Ishikawa (cell line): ENCODE data around the gene RTN4RL2.

Experiments
- CEBPB ChIP-seq: IDR thresholded peaks from 2 replicates; pipeline ENCODE4 v1.6.1; 2012
- CREB1 ChIP-seq: IDR thresholded peaks from 2 replicates; pipeline ENCODE4 v1.6.1; 2012; ENCODE audit warnings: low read depth
- EGR1 ChIP-seq: IDR thresholded peaks from 2 replicates; pipeline ENCODE4 v1.6.1; 2012
- EP300 ChIP-seq: IDR thresholded peaks from 2 replicates; pipeline ENCODE4 v1.6.1; 2012; ENCODE audit warnings: borderline replicate concordance
- FOXM1 ChIP-seq: IDR thresholded peaks from 2 replicates; pipeline ENCODE4 v1.6.1; 2012; ENCODE audit warnings: low read depth, borderline replicate concordance
- NFIC ChIP-seq: IDR thresholded peaks from 2 replicates; pipeline ENCODE4 v1.6.1; 2012
- RAD21 ChIP-seq: IDR thresholded peaks from 2 replicates; pipeline ENCODE4 v1.6.1; 2012; ENCODE audit warnings: low read depth
- TAF1 ChIP-seq: IDR thresholded peaks from 2 replicates; pipeline ENCODE4 v1.6.1; 2012; ENCODE audit warnings: low read depth, mild to moderate bottlenecking
- TCF12 ChIP-seq: IDR thresholded peaks from 2 replicates; pipeline ENCODE4 v1.6.1; 2012; ENCODE audit warnings: low read depth
- TEAD4 ChIP-seq: IDR thresholded peaks from 2 replicates; pipeline ENCODE4 v1.6.1; 2012
- YY1 ChIP-seq: IDR thresholded peaks from 2 replicates; pipeline ENCODE4 v1.6.1; 2012; ENCODE audit warnings: low read depth
- ZBTB7A ChIP-seq: IDR thresholded peaks from 2 replicates; pipeline ENCODE4 v1.6.1; 2012; ENCODE audit warnings: low read depth
- TF ChIP-seq, protein P1 (sequence below): IDR thresholded peaks from 2 replicates; pipeline ENCODE4 v1.6.1; 2012
- TF ChIP-seq, protein P2 (sequence below): IDR thresholded peaks from 2 replicates; pipeline ENCODE4 v1.6.1; 2012; ENCODE audit warnings: low read depth, mild to moderate bottlenecking
- TF ChIP-seq, protein P3 (sequence below): IDR thresholded peaks from 2 replicates; pipeline ENCODE4 v1.6.1; 2012

The RTN4RL2 gene

DNA sequence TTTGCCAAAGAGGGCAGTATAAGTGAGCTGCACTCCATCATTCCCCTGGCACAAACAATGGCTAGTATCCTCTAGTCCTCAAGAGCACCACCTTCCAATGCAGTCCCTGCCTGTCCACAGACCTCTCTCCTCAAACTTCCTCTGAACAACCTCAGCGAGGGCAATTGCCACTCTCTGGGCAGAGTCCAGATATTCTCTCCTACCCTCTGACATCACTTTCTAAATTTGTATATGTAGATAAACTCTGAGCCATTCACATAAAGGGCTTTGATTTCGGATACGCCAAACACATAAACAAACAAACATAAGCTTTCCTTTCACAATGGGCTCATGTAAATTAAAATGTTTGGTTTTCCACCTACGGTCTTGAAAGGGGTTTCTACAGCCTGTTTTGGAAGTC is 30.4 kb upstream of the RTN4RL2 start:
- TF ChIP-seq TEAD4 (no peak), EP300 (no peak), YY1 (no peak), EGR1 (no peak), CEBPB (no peak), NFIC (no peak), FOXM1 (no peak), TCF12 (no peak), CREB1 (no peak)
- TF ChIP-seq, protein P1, sequence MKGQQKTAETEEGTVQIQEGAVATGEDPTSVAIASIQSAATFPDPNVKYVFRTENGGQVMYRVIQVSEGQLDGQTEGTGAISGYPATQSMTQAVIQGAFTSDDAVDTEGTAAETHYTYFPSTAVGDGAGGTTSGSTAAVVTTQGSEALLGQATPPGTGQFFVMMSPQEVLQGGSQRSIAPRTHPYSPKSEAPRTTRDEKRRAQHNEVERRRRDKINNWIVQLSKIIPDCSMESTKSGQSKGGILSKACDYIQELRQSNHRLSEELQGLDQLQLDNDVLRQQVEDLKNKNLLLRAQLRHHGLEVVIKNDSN = no peak
- TF ChIP-seq, protein P2, sequence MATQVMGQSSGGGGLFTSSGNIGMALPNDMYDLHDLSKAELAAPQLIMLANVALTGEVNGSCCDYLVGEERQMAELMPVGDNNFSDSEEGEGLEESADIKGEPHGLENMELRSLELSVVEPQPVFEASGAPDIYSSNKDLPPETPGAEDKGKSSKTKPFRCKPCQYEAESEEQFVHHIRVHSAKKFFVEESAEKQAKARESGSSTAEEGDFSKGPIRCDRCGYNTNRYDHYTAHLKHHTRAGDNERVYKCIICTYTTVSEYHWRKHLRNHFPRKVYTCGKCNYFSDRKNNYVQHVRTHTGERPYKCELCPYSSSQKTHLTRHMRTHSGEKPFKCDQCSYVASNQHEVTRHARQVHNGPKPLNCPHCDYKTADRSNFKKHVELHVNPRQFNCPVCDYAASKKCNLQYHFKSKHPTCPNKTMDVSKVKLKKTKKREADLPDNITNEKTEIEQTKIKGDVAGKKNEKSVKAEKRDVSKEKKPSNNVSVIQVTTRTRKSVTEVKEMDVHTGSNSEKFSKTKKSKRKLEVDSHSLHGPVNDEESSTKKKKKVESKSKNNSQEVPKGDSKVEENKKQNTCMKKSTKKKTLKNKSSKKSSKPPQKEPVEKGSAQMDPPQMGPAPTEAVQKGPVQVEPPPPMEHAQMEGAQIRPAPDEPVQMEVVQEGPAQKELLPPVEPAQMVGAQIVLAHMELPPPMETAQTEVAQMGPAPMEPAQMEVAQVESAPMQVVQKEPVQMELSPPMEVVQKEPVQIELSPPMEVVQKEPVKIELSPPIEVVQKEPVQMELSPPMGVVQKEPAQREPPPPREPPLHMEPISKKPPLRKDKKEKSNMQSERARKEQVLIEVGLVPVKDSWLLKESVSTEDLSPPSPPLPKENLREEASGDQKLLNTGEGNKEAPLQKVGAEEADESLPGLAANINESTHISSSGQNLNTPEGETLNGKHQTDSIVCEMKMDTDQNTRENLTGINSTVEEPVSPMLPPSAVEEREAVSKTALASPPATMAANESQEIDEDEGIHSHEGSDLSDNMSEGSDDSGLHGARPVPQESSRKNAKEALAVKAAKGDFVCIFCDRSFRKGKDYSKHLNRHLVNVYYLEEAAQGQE = no peak

DNA sequence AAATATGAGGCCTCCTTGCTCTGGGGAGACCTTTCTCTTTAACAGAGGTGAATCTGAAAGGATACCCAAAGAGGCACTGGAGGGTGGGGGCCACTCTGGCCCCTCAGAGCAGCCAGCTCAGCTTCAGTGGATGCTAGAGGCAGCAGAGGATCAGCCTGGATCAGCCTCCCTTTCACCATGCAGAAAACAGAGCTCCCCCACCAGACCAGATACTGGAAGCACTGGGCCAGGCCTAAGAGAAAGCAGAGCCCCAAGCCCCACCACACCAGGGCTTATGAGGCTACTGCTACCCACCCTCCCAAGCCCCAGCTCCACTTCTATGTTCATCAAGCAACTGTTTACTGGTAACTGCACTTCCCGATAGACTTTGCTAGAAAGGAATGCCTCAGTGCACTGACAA is 29.4 kb upstream of the RTN4RL2 start:
- TF ChIP-seq FOXM1 (no peak), YY1 (no peak), CEBPB (no peak), EP300 (no peak), EGR1 (no peak)
- TF ChIP-seq, protein P2 = no peak

DNA sequence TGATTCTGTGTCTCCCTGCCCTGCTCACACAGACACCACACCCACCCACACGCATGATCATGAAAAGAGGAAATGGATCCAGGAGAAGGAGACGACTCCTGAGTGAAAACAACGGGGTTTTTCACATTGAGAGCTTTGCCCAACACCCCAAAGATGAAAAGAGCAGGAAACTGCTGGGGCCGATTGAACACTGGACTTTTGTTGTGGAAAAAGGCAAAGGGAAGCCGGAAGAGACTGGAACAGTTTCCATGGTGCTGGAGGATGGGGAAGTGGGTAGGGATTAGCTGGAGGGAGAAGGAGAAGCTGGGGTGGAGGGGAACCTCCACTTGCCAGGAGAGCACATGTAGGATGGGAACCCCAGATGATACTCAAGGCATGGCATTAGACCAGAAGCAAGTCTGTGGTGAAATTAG is 28.2 kb upstream of the RTN4RL2 start:
- TF ChIP-seq, protein P3, sequence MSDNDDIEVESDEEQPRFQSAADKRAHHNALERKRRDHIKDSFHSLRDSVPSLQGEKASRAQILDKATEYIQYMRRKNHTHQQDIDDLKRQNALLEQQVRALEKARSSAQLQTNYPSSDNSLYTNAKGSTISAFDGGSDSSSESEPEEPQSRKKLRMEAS = no peak
- TF ChIP-seq TEAD4 (no peak), EP300 (no peak), ZBTB7A (no peak), EGR1 (no peak), NFIC (no peak), CREB1 (no peak), RAD21 (no peak), TCF12 (no peak), TAF1 (no peak), FOXM1 (no peak)
- TF ChIP-seq, protein P1 = no peak

DNA sequence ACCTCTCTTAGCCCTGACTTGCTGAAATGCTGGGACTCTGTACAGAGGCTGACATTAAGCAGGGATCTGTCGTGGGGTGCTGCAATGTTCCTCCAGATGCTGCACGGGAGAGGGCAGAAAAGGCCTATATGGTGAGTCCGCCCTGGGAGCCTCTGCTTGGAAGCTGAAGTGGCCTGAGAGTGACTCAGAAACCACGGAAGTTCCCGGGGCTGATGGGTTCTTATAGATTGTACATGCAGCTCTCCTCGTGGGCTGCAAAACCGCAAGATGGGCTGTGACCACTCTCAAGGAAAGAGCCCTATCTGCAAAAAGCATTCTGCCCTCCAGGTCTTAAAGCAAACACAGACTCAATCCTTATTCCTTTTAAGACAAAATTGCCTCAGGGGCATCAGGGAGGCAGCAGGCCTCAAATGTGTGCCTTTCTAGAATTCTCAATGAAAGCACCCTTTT is 27.6 kb upstream of the RTN4RL2 start:
- TF ChIP-seq RAD21 (no peak), CEBPB (no peak), NFIC (no peak), EGR1 (no peak), TCF12 (no peak), YY1 (no peak), FOXM1 (no peak), TEAD4 (no peak), TAF1 (no peak), ZBTB7A (no peak), CREB1 (no peak)
- TF ChIP-seq, protein P1 = no peak
- TF ChIP-seq, protein P2 = no peak
- TF ChIP-seq, protein P3 = no peak
